HG02642 (cell line): ENCODE measurements around the gene RFNG.

Experiments used
- ATAC-seq: cut with Tn5 transposase; IDR thresholded peaks from one replicate; pipeline ENCODE4 v1.9.1; 2021; ENCODE audit warnings: mild to moderate bottlenecking; ENCODE audit not compliant: unreplicated experiment, poor library complexity

RFNG gene

DNA sequence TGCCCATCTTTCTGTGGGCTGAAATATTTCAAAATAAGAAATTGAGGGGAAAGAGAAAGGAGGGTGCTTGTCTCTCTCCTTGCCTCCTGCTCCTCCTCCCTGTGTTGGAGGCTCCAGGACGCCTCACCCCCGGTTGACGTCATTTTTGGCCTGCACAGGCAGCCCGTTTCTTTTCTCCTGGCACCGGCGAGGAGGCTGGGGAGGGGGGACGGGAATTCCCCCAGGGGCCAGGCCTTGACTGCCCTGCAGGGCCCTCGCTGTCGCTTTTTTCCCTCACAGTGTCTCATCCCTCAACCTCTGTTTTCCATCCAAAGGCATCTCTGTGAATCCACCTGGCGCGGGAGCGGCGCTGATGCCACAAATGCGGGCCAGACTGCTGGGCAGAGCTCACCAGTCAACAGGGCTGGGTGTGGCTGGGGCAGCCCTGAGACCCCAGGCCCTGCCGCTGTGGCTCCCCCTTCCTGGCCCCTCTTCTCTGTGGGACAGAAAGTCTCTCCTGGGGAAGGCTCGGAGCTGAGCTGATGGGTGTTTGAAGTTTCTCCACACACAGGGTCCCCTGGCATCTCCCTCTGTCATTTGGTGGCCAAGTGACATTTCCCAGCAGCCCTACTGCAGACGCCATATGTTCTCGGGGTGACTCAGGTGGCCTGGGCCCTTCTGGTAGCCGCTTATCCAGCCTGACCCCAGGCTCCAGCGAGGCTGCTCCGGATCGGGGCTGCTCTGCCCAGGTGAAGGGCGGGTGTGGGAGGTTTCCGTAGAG is 45.0 kb downstream of the RFNG start:
- no peak for ATAC-seq

- ATAC-seq = no peak
These were observed 45.8 kb downstream of the RFNG start for GRCh38 chr17:82005701-82006348.

DNA sequence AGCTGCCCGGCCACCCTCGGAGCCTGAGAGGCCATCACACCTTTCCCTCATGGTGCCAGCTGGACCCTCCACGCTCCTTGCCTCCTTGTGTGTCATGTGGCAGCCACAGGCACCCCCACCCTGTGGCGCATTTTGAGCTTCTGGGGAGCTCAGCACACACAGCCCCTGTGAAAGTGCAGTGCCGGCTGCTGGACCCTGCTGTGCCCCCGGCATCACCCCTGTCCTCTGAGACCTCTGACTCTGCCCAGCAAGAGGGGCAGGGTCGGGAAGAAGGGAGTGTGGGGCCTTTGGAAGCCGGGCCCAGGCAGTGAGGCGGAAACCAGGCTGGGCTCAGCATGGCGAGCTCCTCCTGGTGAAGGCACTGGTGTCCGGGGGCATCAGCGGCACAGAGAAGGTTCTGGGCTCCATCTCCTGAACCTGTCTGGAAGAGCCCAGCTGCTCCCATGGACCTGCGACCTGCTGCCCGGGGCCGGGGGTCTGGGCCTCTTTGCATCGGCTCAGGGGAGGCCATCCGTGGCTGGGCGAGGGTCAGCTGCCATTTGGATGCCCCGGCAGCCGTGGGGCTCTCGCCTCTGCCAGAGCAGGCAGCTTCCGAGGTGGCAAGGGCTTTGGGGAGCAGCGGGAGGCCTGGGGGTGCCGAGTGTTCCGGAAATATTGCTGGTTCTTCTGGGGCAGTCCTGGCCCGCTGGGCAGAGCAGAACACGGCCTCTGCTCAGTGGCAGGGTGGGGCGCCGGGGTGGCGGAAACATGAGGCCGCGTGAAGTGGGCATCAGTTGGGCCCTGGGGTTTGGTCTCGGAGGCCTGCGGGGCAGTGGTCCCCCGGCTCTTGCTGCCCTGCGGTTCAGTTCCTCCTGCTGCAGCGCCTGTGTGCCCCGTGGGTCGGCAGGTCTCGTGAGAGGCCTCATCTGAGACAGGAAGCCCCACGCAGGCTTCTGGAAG is 46.8 kb downstream of the RFNG start:
- no peak for ATAC-seq

DNA sequence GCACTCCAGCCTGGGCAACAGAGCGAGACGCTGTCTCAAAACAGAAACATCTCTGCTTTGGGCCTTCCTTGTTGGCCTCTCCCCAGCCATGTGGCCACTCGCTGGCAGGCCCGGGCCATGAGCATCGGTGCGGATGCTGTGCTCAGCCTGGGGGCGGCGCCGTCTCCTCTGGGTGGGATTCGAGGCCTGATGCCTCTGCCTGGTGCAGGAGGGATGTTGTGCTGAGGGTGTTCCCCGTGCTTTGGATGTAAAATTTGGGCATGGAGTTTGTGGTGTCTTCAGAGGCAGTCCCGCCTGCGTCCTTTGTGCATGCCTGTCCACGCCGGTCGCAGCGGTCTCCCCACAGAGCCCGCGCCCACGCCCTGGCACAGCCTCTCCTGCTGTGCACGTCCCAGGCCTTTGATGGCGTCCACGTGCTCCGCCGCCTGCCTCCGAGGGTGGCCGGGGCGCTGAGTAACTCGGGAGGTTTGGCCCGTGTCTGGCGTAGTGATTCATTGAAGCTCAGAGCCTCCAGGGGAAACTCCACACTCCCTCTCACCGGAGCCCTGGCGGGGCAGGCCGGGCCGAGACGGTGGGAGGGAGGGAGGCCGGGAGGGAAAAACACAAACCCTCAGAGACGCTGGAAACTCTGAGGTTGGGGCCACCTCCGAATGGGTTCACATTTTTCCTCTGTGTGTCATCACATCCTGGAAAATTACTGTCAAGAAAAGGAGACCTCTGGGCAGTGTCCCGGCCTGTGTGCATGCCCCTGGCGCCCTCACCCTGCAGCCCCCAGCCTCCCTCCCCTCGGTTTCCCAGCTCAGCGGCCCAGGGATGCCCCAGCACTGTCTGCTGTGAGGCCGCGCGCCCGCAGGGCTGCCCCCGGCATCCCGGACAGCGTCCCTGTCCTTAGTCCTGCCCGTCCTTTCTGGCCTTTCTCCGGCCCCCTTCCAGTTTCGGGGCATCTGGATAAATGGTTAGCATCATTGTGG is 47.9 kb downstream of the RFNG start:
- ATAC-seq = no peak

DNA sequence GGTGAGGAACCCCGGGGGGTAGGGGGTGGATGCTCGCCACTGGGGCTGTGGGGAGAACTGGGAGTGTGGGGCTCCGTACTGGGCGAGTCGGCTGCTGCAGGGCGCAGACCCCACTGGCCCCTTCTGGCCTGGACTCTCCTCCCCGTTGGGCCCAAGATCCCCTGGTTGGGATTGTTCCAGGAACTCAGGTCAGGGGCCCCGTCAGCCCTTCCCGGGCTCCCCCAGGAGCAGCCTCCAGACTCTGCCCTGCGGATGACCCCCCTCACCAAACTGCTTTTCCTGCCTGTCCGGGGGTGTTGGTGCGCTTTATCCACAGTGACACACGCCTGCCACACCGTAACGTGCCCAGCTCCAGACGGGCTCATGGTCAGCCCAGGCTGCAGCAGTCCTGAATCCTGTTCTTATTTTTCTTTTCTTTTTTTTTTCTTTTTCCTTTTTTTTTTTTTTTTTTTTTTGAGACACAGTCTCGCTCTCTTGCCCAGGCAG is 50.0 kb downstream of the RFNG start:
- ATAC-seq = no peak

DNA sequence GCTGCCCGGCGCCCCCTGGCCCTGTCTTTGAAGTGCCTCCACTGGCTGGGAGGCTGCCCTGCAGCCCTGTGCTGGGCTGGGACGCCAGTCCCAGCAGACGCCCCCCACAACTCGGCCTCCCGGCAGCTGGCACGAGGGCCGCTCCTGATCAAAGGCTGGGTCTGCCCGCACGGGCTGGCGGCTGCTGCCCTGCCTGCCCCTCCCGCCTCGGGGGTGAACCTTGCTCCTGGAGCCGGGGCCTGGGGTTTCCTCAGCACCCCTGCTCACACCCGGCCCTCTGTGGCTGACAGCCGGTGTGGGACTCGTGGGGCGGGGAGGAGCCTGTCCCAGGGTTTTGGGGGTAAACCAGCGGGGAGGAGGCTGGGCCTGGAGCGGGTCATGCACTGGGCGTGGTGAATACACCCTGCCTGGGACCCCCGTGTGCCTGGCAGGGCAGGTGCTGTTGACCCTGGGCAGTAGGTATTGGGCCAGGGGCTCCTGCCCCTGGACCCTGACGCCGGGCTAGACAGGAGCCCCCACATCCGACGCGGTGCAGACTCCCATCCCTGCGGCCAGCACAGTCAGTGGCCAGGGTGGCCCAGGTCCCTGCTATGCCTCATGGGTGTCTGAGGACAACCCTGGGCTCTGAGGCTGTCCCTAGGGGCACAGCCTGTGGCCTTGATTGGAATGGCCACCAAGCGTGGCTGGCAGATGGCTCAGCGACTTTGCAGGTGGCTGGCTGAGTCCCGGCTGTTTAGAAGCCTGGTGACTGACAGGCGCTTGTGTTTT is 50.6 kb downstream of the RFNG start:
- ATAC-seq = no peak

DNA sequence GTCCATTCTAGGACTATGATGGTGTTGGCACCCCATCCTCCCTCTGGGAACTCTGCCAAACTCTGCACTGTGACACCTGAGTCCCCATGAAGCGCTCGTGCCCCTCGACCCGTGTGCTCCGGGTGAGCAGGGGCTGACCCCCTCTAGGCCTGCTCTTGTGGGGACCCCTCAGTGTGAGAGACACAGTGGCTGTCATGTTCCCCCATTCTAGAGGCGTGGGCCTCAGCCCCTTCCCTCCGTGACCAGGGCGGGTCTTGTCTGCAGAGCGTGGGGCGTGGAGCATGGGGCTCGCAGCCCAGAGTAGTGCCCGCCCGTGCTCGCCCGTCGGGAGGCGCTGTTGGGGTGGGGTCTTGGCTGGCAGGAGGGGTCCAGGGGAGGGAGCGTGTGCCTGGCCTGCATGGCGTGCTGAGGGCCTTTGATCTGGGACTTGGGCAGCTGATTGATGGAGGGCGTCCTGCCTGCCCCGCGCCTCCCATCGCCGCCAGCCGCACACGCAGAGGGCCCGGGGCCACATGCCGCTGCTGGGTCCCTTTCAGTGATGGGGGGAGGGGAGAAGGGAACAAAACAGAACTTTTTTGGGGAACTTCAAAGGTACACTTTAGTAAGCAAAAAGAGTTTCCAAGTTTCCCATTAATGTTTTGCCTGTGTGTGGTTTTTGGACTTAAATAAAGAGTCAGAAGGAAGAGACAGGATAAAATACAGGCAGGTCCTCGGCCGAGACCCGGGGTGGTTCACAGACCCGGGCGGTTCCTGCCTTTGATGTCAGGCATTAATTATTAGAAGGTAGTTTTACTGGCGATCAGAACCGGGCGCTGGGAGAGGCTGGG is 51.4 kb downstream of the RFNG start:
- ATAC-seq = no peak

DNA sequence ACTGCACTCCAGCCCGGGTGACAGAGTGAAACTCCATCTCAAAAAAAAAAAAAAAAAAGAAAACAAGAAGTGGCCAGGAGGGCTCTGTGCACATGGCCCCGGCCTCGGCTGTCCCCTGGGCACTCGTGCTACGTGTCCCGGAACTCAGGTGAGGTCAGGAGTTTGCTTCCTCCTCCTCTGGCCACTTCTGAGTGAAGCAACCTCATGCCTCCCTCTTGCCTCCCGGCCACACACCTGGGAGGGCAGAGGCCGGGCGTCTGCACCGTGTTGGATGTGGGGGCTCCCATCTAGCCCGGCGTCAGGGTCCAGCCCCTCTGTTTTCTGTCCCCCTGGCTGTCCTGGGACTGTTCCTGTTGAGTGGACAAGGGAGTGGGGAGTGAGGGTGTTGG is 52.0 kb downstream of the RFNG start:
- no peak for ATAC-seq

GRCh38 chr17:81998691-81999438 is 52.7 kb downstream of the RFNG start:
- ATAC-seq = no peak

DNA sequence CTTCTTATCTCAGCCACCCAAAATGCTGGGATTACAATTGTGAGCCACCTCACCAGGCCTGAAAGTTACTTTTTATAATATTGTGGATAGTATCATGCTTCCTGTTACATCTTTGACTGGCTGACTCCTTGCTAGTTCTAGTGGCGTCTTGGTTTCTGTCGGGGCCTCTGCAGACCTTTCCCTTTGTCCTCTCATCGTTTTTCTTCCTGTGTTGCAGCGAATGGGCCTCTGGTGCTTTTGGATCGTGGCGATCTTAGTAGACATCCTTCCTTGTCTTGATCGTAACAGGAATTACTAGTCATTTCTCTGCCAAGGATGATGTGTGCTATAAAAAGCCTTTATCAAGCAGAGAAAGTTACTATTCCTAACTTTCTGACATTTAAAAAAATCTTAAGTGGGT is 53.4 kb downstream of the RFNG start:
- ATAC-seq = no peak
